Calu3 (cell line): ENCODE data around the gene TTLL11. TPM values are rescaled to one million over a fixed set of nuclear protein-coding genes. Genes with fewer than 3 reads are reported as not detected.
"Not testable (repeated sequence)": the region's sequence is repeated elsewhere in the genome, so short reads cannot be mapped to it uniquely, and the experiment has no call there.

ENCODE experiments used
- BruUV-seq: library from RNA; stranded (reverse); fragments of 400-500 nt; replicated peaks from 2 replicates; lab custom pipeline; 2021; lab: Mats Ljungman, UMichigan
- CTCF ChIA-PET: fragments of 300-600 bp; sonication (Branson Sonifier 250); formaldehyde crosslinking; loops from one replicate; lab custom pipeline; 2022; ENCODE audit warnings: antibody characterized with exemption; lab: Charles Lee
- DNase-seq: peaks from one replicate; pipeline ENCODE4 v3.0.0; 2022
- H3K27ac Mint-ChIP-seq: one replicate; pipeline ENCODE4 v1.8.0; 2022; ENCODE audit warnings: mixed read lengths; ENCODE audit not compliant: unreplicated experiment
- H3K27me3 Mint-ChIP-seq: one replicate; pipeline ENCODE4 v1.8.0; 2022; ENCODE audit warnings: mixed read lengths; ENCODE audit not compliant: unreplicated experiment
- H3K36me3 Mint-ChIP-seq: one replicate; pipeline ENCODE4 v1.8.0; 2022; ENCODE audit warnings: mild to moderate bottlenecking, moderate library complexity, mixed read lengths; ENCODE audit not compliant: insufficient read depth, unreplicated experiment
- H3K4me1 Mint-ChIP-seq: one replicate; pipeline ENCODE4 v1.8.0; 2022; ENCODE audit warnings: mild to moderate bottlenecking, low read depth, mixed read lengths; ENCODE audit not compliant: unreplicated experiment
- H3K4me3 Mint-ChIP-seq: one replicate; pipeline ENCODE4 v1.8.0; 2022; ENCODE audit warnings: mild to moderate bottlenecking, low read depth, moderate library complexity, mixed read lengths; ENCODE audit not compliant: unreplicated experiment
- H3K9me3 Mint-ChIP-seq: one replicate; pipeline ENCODE4 v1.8.0; 2022; ENCODE audit warnings: low read depth, mixed read lengths; ENCODE audit not compliant: unreplicated experiment
- intact Hi-C: fragments of 100-400 bp; cut with micrococcal nuclease; formaldehyde crosslinking; loops from one replicate; pipeline ENCODE4 v1.10.0; 2022; ENCODE audit not compliant: unreplicated experiment
- total RNA-seq: library from RNA; stranded (reverse); gene quantifications from 2 replicates; pipeline ENCODE4 v1.2.3, GENCODE V29; 2022
- TF ChIP-seq, protein P1 (sequence below): fragments of 200-600 bp; IDR thresholded peaks from one replicate; pipeline ENCODE4 v1.8.0; 2022; ENCODE audit warnings: antibody characterized with exemption; ENCODE audit not compliant: unreplicated experiment

TTLL11 gene
- total RNA-seq, 1 experiment from 2014 or later: 10.5 TPM

DNA sequence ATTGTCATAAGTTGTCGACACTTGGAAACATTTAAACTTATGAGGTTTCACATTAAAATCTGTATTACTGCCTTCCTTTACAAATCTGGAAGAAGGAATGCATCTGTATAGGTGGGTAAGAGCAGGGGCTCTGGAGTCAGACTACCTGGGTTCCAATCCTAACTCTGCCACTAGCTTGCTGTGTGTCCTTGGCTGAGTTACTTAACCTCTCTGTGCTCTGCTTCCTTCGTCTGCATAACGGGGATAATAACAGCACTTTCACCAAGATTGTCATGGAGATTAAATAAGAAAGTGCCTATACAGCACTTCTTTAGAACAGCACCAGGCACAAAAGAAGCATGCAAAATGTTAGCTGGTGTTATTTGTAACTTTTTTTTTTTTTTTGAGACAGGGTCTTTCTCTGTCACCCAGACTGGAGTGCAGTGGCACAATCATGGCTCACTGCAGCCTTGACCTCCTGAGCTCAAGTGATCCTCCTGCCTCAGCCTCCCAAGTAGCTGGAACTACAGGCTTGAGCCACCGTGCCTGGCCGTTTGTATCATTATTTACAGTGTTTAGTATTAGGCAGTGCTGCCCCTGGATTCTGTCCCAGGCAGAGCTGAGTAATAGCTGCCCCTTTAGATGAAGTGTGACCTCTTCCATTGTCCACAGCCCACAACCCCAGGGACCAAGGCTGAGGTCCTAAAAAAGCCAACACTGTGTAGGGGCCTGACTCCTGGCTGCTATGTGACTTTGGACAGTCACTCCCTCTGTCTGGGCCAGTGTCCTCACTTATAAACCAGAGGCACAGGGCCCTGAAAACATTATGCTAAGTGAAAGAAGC, 25.4 kb upstream of the TTLL11 start:
- peaks cover 33% of the 10 kb centered on the region for H3K27me3 Mint-ChIP-seq
- H3K36me3 Mint-ChIP-seq: no peaks in the 10 kb centered on the region
- no peak overlapping the region for H3K27ac Mint-ChIP-seq
- TF ChIP-seq, protein P1, sequence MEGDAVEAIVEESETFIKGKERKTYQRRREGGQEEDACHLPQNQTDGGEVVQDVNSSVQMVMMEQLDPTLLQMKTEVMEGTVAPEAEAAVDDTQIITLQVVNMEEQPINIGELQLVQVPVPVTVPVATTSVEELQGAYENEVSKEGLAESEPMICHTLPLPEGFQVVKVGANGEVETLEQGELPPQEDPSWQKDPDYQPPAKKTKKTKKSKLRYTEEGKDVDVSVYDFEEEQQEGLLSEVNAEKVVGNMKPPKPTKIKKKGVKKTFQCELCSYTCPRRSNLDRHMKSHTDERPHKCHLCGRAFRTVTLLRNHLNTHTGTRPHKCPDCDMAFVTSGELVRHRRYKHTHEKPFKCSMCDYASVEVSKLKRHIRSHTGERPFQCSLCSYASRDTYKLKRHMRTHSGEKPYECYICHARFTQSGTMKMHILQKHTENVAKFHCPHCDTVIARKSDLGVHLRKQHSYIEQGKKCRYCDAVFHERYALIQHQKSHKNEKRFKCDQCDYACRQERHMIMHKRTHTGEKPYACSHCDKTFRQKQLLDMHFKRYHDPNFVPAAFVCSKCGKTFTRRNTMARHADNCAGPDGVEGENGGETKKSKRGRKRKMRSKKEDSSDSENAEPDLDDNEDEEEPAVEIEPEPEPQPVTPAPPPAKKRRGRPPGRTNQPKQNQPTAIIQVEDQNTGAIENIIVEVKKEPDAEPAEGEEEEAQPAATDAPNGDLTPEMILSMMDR: no peak
- intact Hi-C loops: no loop called here
- H3K4me3 Mint-ChIP-seq: no peak overlapping the region
- H3K4me1 Mint-ChIP-seq: no peaks in the 10 kb centered on the region
- no peaks in the 10 kb centered on the region for H3K9me3 Mint-ChIP-seq
- no peak for DNase-seq
- CTCF ChIA-PET: interaction anchor here (0.7 kb wide), 1 partner anchor 16 kb away, joined by 4 read pairs; no protein-coding TSS in a partner anchor
- no TSS peak for BruUV-seq

DNA sequence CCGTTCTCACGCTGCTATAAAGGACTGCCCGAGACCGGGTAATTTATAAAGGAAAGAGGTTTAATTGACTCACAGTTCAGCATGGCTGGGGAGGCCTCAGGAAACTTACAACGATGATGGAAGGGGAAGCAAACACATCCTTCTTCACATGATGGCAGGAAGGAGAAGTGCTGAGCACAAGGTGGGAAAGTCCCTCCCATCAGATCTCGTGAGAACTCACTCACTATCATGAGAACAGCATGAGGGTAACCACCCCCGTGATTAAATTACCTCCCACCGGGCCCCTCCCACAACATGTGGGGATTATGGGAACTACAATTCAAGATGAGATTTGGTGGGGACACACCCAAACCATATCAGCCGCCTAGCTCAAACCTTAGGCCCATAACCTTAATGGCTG, 24.1 kb upstream of the TTLL11 start:
- BruUV-seq, H3K4me3 Mint-ChIP-seq, DNase-seq, H3K36me3 Mint-ChIP-seq, H3K4me1 Mint-ChIP-seq, intact Hi-C loops, CTCF ChIA-PET, H3K9me3 Mint-ChIP-seq, H3K27ac Mint-ChIP-seq: not testable (repeated sequence)
- peaks cover 41% of the 10 kb centered on the region for H3K27me3 Mint-ChIP-seq

DNA sequence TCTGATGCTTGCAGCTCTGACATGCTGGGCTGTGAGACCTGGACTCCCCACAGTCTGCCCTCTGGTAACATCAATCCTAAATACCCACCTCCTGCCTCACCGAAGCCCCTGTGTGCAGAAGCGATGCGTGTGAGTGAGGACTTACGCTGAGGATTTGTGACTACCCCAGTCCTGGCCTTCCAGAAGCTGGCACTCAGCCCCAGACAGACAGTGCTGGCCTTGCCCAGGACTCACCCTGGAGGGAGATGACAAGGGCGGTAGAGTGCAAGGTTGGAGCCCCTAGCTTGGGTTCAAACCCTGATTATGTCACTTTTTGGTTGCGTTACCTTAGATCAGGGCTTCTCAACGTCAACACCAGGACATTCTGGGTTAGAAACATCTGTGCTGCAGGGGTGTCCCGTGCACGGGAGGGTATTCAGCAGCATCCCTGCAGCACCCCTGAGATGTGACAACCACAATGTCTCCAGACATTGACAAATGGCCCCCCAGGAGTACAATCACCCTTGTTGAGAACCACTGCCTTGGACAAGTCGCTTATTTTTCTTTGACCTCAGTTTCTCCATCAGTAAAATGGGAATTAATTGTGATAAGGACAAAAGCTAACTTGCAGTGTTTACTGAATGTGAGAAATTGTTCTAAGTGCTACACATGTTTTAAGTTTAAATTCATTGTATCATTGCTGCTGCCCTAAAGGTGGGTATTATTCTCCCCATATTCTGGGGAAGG, 23.5 kb upstream of the TTLL11 start:
- H3K4me1 Mint-ChIP-seq: no peaks in the 10 kb centered on the region
- intact Hi-C loops: no loop called here
- DNase-seq: no peak
- TF ChIP-seq, protein P1: no peak
- peaks cover 46% of the 10 kb centered on the region for H3K27me3 Mint-ChIP-seq
- no TSS peak for BruUV-seq
- no peak overlapping the region for H3K4me3 Mint-ChIP-seq
- H3K36me3 Mint-ChIP-seq: no peaks in the 10 kb centered on the region
- CTCF ChIA-PET: interaction anchor here (1.0 kb wide), 1 partner anchor 114 kb away, joined by 4 read pairs; no protein-coding TSS in a partner anchor
- no peak overlapping the region for H3K27ac Mint-ChIP-seq
- no peaks in the 10 kb centered on the region for H3K9me3 Mint-ChIP-seq

DNA sequence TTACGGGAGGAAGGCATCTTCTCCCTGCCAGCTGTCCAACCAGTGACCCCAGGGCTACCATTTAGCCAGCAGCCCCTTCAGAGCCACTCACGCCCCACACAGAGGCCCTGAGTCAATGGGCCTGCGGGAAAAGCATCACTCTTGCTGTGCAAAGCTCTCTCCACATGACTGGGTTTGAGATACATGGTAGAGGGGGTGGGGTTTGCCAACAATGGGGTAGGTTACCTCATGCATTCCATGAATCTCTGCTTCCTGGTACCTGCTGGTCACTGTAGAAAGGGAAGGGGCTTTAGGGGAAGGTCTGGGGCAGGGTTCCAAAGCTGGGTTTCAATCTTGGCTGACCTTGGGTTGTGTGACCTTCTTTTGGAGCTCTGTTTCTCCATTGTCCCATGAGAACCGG, 22.9 kb upstream of the TTLL11 start:
- H3K27ac Mint-ChIP-seq: no peak overlapping the region
- intact Hi-C loops: no loop called here
- TF ChIP-seq, protein P1: no peak
- peaks cover 46% of the 10 kb centered on the region for H3K27me3 Mint-ChIP-seq
- no peak for DNase-seq
- no peaks in the 10 kb centered on the region for H3K4me1 Mint-ChIP-seq
- H3K36me3 Mint-ChIP-seq: no peaks in the 10 kb centered on the region
- CTCF ChIA-PET: interaction anchor here (0.7 to 1.0 kb wide), 2 partner anchors 115 to 1817 kb away, joined by 3 to 4 read pairs; no protein-coding TSS in a partner anchor
- H3K9me3 Mint-ChIP-seq: no peaks in the 10 kb centered on the region
- BruUV-seq: no TSS peak
- no peak overlapping the region for H3K4me3 Mint-ChIP-seq
